Esophagus muscularis mucosa (tissue), 3 donors: Measurements from ENCODE around the gene POLD1.

Experiments used
- POLR2A ChIP-seq: fragments of 450-650 bp; IDR thresholded peaks from one replicate; pipeline ENCODE4 v1.6.1; 2017; ENCODE audit warnings: antibody characterized with exemption, moderate library complexity, mild to moderate bottlenecking, low read depth
- POLR2AphosphoS5 ChIP-seq, 2 donors: sonication (generic); formaldehyde crosslinking; IDR thresholded peaks; one replicate each; pipeline ENCODE4 v1.6.1; 2017; ENCODE audit warnings: antibody characterized with exemption in 2 of 2
- TF ChIP-seq, protein P1 (sequence below), 3 experiments: fragments of 200-600 bp in 2 of 3; fragments of 450-650 bp in 1 of 3; sonication (generic) in 2 of 3; IDR thresholded peaks; one replicate each; pipeline ENCODE4 v1.5.1; 2017 to 2019; ENCODE audit warnings: antibody characterized with exemption in 3 of 3, mild to moderate bottlenecking in 2 of 3, moderate library complexity in 1 of 3

DNA sequence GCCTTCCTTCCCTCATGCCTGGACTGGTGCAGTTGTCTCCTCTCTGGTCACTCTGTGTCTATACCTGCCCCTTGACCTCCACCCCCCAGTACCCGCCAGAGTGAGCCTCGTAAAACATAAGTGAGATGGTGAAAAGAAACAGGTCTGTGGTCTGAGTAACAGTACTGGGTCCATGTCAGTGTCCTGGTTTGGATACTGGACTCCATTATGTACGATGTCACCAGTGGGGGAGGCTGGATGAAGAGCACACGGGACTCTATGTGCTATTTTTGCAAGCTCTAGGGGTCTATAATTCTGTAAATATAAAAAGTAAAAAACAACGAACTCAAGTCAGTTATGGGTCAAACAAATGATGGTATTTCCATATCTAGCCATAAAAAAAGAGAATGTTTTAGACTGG lies 62.9 kb downstream of the POLD1 start:
- TF ChIP-seq, protein P1, sequence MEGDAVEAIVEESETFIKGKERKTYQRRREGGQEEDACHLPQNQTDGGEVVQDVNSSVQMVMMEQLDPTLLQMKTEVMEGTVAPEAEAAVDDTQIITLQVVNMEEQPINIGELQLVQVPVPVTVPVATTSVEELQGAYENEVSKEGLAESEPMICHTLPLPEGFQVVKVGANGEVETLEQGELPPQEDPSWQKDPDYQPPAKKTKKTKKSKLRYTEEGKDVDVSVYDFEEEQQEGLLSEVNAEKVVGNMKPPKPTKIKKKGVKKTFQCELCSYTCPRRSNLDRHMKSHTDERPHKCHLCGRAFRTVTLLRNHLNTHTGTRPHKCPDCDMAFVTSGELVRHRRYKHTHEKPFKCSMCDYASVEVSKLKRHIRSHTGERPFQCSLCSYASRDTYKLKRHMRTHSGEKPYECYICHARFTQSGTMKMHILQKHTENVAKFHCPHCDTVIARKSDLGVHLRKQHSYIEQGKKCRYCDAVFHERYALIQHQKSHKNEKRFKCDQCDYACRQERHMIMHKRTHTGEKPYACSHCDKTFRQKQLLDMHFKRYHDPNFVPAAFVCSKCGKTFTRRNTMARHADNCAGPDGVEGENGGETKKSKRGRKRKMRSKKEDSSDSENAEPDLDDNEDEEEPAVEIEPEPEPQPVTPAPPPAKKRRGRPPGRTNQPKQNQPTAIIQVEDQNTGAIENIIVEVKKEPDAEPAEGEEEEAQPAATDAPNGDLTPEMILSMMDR (IDR thresholded peaks at IDR 0.05) = no peak
- TF ChIP-seq POLR2A (no peak), POLR2AphosphoS5 (IDR thresholded peaks at IDR 0.05) (no peak)
